BE2C (cell line): Measurements from ENCODE around the gene MT1E.

Experiments
- DNase-seq: peaks from one replicate; pipeline ENCODE4 v3.0.0-alpha.2; 2020
- H3K27me3 ChIP-seq: fragments of 250-450 bp; sonication (Bioruptor Pico); 2 replicates; pipeline ENCODE4 v1.5.1; 2020; ENCODE audit warnings: mild to moderate bottlenecking
- H3K36me3 ChIP-seq: fragments of 250-450 bp; sonication (Bioruptor Pico); 2 replicates; pipeline ENCODE4 v1.5.1; 2020; ENCODE audit warnings: mild to moderate bottlenecking
- H3K4me1 ChIP-seq: fragments of 250-450 bp; sonication (Bioruptor Pico); 2 replicates; pipeline ENCODE4 v1.5.1; 2020
- H3K4me3 ChIP-seq: 2 replicates; pipeline ENCODE4 v1.5.1; 2011; ENCODE audit warnings: low read depth, low read length
- H3K9me3 ChIP-seq: fragments of 250-450 bp; sonication (Bioruptor Pico); 2 replicates; pipeline ENCODE4 v1.5.1; 2020
- TF ChIP-seq, protein P1 (sequence below): IDR thresholded peaks from 2 replicates; pipeline ENCODE4 v1.5.1; 2012; ENCODE audit warnings: mild to moderate bottlenecking, low read depth, low read length

Gene MT1E

DNA sequence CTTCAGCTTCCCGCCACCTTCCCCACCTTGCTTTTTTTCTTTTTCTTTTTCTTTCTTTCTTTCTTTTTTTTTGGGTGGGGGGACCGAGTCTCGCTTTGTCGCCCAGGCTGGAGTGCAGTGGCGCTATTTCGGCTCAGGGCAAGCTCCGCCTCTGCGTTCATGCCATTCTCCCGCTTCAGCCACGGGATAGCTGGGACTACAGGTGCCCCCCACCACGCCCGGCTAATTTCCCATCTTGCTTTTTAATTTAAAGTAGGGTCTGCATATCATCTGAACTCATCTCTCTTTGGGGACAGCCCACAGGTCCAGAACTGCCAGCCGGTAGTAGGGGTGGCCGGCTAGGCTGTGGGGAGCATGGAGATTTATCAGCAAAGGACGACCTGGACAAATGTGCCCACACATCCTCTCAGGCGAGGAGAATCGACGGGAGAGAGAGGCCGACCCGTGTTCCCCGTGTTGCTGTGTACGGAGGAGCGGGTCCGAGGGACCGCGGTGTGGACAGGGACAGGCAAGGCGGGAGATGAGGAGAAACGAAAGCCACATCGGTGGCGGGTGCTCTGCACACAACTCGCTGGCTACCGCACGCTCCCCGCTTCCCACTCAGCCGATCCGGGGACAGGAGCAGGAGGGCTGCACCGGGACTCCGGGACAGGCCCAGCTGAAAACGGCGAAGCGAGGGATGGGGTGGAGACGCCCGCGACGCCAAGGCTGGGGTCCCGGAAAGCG, 9.3 kb downstream of the MT1E start:
- Histone ChIP-seq H3K9me3 (no peaks in the 10 kb centered on the region), H3K36me3 (no peaks in the 10 kb centered on the region), H3K4me1 (no peaks in the 10 kb centered on the region), H3K27me3 (peaks cover 86% of the 10 kb centered on the region), H3K4me3 (no peak overlapping the region)
- no peak for DNase-seq
- TF ChIP-seq, protein P1, sequence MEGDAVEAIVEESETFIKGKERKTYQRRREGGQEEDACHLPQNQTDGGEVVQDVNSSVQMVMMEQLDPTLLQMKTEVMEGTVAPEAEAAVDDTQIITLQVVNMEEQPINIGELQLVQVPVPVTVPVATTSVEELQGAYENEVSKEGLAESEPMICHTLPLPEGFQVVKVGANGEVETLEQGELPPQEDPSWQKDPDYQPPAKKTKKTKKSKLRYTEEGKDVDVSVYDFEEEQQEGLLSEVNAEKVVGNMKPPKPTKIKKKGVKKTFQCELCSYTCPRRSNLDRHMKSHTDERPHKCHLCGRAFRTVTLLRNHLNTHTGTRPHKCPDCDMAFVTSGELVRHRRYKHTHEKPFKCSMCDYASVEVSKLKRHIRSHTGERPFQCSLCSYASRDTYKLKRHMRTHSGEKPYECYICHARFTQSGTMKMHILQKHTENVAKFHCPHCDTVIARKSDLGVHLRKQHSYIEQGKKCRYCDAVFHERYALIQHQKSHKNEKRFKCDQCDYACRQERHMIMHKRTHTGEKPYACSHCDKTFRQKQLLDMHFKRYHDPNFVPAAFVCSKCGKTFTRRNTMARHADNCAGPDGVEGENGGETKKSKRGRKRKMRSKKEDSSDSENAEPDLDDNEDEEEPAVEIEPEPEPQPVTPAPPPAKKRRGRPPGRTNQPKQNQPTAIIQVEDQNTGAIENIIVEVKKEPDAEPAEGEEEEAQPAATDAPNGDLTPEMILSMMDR, result no peak

DNA sequence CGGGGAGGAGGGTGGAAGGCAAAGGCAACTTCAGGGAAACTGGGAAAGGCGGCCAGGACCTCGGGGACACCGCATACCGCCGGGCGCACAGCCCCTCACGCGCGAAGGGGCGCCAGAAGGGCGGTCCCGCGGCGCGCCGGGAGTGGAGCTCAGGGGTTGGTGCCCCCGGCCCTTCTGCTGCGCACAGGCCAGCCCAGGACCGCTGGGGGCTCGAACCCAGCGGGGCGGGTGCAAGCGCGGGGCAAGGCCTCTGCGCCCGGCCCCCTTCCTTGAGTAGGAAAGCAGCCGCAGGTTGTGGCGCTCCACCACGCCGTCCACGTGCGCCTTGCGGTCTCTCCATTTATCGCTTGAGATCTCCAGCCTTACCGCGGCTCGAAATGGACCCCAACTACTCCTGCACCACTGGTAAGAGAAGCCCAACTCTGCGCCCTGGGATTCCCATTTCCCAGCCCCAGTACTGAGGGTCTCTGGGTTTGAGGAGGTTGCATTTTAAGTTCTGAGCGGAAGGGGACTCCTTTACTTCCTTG, 9.9 kb downstream of the MT1E start:
- no peaks in the 10 kb centered on the region for H3K4me1 ChIP-seq
- TF ChIP-seq, protein P1, result no peak
- no peaks in the 10 kb centered on the region for H3K36me3 ChIP-seq
- DNase-seq, result no peak
- peaks cover 87% of the 10 kb centered on the region for H3K27me3 ChIP-seq
- H3K4me3 ChIP-seq, result no peak overlapping the region
- no peaks in the 10 kb centered on the region for H3K9me3 ChIP-seq

- Histone ChIP-seq H3K4me3 (no peak overlapping the region), H3K27me3 (peaks cover 84% of the 10 kb centered on the region)
- no peak for DNase-seq
Measured at GRCh38 chr16:56636616-56637413, 11.2 kb downstream of the MT1E start.

GRCh38 chr16:56637814-56638750, 12.5 kb downstream of the MT1E start, which contains the start of gene MT1A:
Gene MT1A (plus strand): TSS chr16:56638666. CDS start chr16:56638739, 73 bp downstream.
- peak within 1 kb of the TSS; percentile 34 for H3K4me3 ChIP-seq
- peaks cover 81% of the 10 kb centered on the region for H3K27me3 ChIP-seq
- TF ChIP-seq, protein P1, result no peak
- H3K36me3 ChIP-seq, result no peaks in the 10 kb centered on the region
- H3K9me3 ChIP-seq, result no peaks in the 10 kb centered on the region
- DNase-seq, result no peak
- no peaks in the 10 kb centered on the region for H3K4me1 ChIP-seq

More at GRCh38 chr16:56636616-56637413, 11.2 kb downstream of the MT1E start:
- TF ChIP-seq, protein P1, result no peak
- Histone ChIP-seq H3K36me3 (no peaks in the 10 kb centered on the region), H3K4me1 (no peaks in the 10 kb centered on the region), H3K9me3 (no peaks in the 10 kb centered on the region)

DNA sequence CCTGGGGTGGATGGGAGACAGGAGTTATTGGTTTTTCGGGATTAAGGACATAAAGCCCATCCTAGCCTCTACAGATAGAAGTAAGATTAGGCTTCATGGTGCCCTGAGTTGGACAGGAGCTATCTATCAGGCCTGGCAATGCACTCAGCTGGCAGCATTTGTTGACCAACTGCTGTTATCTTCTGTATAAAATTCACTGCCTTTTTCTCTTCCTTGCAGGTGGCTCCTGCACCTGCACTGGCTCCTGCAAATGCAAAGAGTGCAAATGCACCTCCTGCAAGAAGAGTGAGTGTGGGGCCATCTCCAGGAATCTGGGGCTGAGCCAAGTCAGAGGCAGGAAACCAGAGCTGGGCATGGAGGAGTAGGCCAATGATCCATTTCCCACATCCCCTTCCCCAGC, 13.5 kb downstream of the MT1E start:
- Histone ChIP-seq H3K27me3 (peaks cover 81% of the 10 kb centered on the region), H3K4me3 (no peak overlapping the region), H3K4me1 (no peaks in the 10 kb centered on the region), H3K36me3 (no peaks in the 10 kb centered on the region), H3K9me3 (no peaks in the 10 kb centered on the region)
- TF ChIP-seq, protein P1, result no peak
- DNase-seq, result no peak
